Measurements from ENCODE around the gene MTMR4.
"Not testable (repeated sequence)": the region's sequence is repeated elsewhere in the genome, so short reads cannot be mapped to it uniquely, and the experiment has no call there.

The MTMR4 gene

GRCh38 chr17:58513965-58514769 is at the start of gene MTMR4:
MTMR4 (minus strand) TSS chr17:58514638; CDS start chr17:58514407, 231 bp downstream.
- no peak within 1 kb of the TSS for H3K27ac ChIP-seq
- DNase-seq (ENCODE audit: low read depth, low spot score) = no peak

DNA sequence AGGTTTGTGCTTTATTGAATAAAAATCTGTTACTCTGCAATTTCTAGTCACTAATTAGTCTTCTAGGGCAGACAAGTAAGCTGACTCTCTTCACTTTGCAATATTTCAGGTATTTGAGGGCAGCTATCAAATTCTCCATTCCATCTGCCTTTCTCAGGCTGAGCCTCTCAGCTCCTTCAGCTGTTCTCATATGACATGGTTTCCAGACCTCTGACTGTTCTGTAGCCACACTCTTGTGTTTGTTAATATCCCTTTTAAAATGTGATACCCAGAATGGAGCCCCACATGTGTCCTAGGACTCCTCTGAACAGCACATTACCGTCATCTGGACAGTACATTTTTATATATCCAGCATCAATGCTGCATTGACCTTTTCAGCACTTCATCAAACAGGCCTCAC is 46.1 kb upstream of the MTMR4 start:
- no peak for DNase-seq (ENCODE audit: low read depth, low spot score)
- H3K27ac ChIP-seq = no peak overlapping the region

DNA sequence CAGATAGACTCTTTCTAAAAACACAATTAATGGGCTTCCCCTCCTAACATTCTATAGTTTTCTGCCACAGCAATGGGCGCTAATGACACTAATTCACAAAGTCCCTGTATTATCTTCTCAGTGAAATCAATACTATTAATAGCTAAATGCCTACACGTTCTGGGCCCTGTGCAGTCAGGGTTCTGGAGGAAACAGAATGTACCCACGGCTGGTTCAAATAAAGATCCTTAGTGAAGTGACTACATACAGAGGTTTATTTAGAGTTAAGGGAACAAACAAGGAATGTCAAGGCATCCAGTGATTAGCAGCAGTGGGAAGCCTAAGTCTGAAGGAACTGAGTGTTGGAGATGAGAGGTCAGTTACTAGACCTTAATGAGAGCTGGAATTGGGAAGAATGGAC is 43.5 kb upstream of the MTMR4 start:
- no peak overlapping the region for H3K27ac ChIP-seq
- DNase-seq (ENCODE audit: low read depth, low spot score) = no peak

DNA sequence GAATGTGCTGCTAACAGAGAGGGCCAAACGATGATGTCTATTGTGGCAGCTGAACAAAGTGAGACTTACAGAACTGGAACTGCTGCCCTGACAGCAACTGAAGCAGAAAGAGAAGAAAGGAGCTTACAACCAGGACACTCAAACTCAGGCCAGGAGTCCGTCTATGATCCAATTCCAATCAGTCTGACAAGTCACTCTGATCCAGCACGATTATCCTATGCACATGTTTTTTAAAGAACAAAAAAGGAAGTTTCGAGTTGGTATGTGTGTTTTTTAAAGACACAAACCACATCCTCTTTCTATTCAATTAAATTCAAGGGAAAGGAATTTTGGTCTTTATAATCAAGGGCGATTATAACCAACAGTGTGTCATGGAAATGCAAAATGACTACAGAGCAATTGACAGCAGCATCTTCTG is 42.4 kb upstream of the MTMR4 start:
- H3K27ac ChIP-seq = no peak overlapping the region
- no peak for DNase-seq (ENCODE audit: low read depth, low spot score)

DNA sequence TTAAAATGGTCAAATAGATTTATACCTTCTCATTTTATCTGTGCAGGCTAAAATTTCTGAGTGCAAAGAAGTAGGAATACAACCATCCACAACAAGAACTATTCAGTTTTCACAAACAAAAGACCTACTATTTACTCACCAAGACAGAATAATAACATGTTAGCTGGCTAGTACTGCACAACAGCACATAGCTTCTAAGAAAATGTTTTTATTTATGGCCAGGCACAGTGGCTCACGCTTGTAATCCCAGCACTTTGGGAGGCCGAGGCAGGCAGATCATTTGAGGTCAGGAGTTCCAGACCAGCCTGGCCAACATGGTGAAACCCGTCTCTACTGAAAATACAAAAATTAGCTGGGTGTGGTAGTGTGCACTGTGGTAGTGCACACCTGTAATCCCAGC is 40.7 kb upstream of the MTMR4 start:
- not testable (repeated sequence) for DNase-seq (ENCODE audit: low read depth, low spot score); H3K27ac ChIP-seq

DNA sequence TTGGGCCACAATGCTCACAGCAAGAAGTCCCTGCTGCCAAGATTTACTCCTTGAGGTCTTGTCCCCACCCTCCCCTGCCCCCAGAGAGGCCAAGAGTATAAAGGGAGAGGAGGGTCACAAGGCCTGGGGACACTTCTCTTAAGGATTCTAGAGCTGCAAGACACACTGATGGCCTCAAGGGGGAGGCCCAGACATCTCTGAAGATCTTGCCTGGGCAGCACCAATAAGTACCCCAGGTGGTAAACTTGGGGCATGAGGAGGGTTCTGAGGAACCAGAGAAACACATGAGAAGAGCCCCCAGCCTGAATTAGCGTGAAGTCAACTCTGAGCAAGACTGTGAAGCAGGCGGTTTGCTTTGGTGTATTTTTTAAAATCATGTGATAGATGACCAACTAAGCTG is 26.8 kb upstream of the MTMR4 start:
- H3K27ac ChIP-seq = no peak overlapping the region
- no peak for DNase-seq (ENCODE audit: low read depth, low spot score)

DNA sequence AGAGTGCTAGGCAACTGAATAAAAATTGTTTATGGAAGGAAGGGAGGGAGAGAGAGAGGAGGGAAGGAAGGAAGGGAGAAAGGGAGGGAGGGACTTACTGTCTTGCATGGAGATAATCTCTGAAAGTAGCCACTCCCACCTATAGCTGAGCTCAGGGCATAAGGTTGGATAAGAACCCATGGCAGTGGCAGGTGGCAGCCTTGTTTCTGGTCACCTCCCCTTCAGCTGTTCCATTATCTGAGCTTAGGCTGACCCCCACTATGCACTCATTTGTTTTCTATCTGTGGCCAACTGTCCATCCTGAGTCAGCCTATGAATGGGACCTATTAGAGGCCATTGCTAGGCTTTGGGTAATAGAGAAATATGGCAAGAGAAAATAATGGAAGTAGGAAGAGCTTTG is 25.3 kb upstream of the MTMR4 start:
- DNase-seq (ENCODE audit: low read depth, low spot score) = no peak
- H3K27ac ChIP-seq = no peak overlapping the region

DNA sequence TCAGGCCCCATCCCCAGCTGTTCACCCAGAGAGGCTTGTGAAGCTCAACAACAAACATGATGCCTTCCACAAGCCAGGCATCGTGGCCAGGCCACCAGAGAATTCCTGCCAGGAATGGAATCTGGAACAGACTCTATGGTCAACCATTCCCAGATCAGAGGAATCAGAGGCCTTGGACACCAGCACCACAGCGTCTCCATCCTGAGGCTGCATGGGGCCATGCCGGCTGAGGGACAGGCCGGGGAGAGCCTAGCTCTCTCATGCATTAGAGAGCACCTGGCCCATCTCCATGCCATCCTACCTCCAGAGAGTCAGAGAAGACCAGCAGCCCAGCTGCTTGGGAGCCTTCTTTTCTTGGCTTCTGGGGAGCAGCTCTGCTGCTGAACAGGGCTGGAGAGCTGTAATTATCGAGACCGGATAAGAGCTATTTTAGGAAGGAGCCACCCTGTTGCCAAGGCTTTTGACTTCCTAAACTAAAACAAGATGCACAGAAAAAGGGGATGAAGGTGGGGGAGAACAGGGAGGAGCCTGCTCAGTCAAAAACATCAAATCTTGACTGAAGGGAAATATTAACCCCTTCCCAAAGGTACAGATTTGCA is 24.5 kb upstream of the MTMR4 start:
- H3K27ac ChIP-seq = no peak overlapping the region
- no peak for DNase-seq (ENCODE audit: low read depth, low spot score)

GRCh38 chr17:58537266-58537665 is 22.8 kb upstream of the MTMR4 start:
- no peak for DNase-seq (ENCODE audit: low read depth, low spot score)
- H3K27ac ChIP-seq = no peak overlapping the region

GRCh38 chr17:58536542-58536941 is 22.1 kb upstream of the MTMR4 start:
- no peak for DNase-seq (ENCODE audit: low read depth, low spot score)
- H3K27ac ChIP-seq = no peak overlapping the region

DNA sequence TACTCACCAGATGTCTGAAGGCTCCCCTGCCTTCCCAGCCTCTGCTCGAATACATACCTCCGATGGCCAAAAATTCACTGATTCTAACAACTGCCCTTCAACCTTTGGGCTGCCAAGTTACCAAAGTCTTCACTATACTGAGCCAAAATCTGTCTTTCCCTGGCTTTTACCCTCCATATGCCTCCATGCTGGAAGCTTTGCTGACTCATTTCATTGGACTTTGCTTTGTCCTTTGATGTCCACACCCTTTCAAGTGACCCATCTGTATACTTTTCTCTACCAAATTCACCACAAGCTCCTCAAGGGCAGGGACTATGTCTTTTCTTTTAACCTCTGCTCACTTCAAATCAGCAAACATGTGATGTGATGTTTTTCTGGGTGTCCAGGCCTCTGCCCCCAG is 21.0 kb upstream of the MTMR4 start:
- no peak overlapping the region for H3K27ac ChIP-seq
- no peak for DNase-seq (ENCODE audit: low read depth, low spot score)

DNA sequence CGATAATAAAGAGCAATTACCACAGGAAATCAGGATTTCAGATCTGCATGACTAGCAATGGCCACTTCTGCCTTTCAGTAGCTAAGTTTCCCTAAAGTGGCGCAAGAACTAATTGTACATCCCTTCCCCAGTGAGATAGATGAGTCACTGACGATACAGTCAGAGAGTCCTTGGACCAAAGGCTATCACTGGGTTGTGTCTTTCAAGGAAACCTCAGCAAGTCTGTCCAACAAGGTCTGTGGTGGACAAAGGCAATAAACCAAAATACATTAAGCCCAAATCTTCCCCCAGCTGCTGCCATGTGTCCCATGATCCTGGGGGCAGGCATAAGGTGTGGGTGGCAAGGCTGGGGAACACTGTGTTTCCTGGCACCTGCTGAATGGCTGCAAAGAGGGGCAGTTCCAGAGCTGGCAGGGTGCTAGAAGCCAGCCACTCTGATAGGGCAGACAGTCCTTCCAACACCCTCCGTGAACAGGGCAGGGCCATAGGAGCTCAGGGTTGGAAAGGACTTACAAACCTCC is 20.5 kb upstream of the MTMR4 start:
- DNase-seq (ENCODE audit: low read depth, low spot score) = no peak
- H3K27ac ChIP-seq = no peak overlapping the region

- no peak overlapping the region for H3K27ac ChIP-seq
- no peak for DNase-seq (ENCODE audit: low read depth, low spot score)
Observed at GRCh38 chr17:58534331-58534730, 19.9 kb upstream of the MTMR4 start.

DNA sequence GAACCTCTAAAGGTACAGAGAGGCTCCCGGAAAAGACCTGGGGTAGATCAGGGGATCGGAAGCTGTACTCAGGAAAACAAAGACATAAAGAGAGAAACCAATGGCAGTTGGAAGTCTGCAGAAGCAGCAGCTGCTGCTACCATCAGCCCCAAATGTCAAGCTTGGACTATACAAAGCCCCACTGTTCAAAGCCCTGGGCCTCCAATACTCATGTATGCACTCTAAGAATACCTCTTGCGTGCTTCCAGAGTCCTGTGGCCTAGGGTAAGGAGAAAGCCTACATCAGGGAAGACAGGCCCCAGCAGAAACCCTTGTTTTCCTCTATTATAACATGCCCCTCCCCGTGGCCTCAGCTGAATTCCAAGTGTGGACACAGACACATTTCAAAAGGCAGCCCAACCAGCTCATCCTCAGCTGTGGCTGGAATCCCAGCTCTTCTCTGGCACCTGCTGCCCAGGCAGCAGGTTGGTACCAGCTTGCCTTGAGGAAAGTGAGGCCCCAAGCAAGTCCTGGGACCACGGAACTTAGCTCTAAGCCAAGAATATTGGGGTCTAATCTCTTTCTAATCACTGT is 19.3 kb upstream of the MTMR4 start:
- H3K27ac ChIP-seq = no peak overlapping the region
- DNase-seq (ENCODE audit: low read depth, low spot score) = no peak

- no peak overlapping the region for H3K27ac ChIP-seq
- DNase-seq (ENCODE audit: low read depth, low spot score) = no peak
Observed at GRCh38 chr17:58532555-58532951, 18.1 kb upstream of the MTMR4 start.

- DNase-seq (ENCODE audit: low read depth, low spot score) = no peak
- H3K27ac ChIP-seq = no peak overlapping the region
Observed at GRCh38 chr17:58531661-58532554, 17.5 kb upstream of the MTMR4 start.

GRCh38 chr17:58531122-58531521 is 16.7 kb upstream of the MTMR4 start:
- no peak for DNase-seq (ENCODE audit: low read depth, low spot score)
- H3K27ac ChIP-seq = no peak overlapping the region

- H3K27ac ChIP-seq = no peak overlapping the region
- DNase-seq (ENCODE audit: low read depth, low spot score) = no peak
Observed at GRCh38 chr17:58530655-58531054, 16.2 kb upstream of the MTMR4 start.

GRCh38 chr17:58529275-58529674 is 14.8 kb upstream of the MTMR4 start:
- no peak for DNase-seq (ENCODE audit: low read depth, low spot score)
- no peak overlapping the region for H3K27ac ChIP-seq

GRCh38 chr17:58528443-58528842 is 14.0 kb upstream of the MTMR4 start:
- H3K27ac ChIP-seq = no peak overlapping the region
- no peak for DNase-seq (ENCODE audit: low read depth, low spot score)
